ENCODE data around the gene COX19. TPM values are rescaled to one million over a fixed set of nuclear protein-coding genes. Genes with fewer than 3 reads are reported as not detected.

The COX19 gene
- total RNA-seq, 1 donor from 2014 or later = 12.9 TPM

GRCh38 chr7:999941-1000935 is 24.9 kb upstream of the COX19 start:
- H3K4me3 ChIP-seq = no peak overlapping the region
- intact Hi-C loops (cut with DNase I) = no loop called here
- H3K27ac ChIP-seq = no peak overlapping the region
- TF ChIP-seq CTCF (IDR thresholded peaks at IDR 0.05) = no peak
- H3K27me3 ChIP-seq (ENCODE audit: low read depth) = no peaks in the 10 kb centered on the region
- H3K4me1 ChIP-seq = no peaks in the 10 kb centered on the region
- no peaks in the 10 kb centered on the region for H3K9me3 ChIP-seq
- no peak for DNase-seq
- ATAC-seq = no peak
- H3K36me3 ChIP-seq = peaks cover 31% of the 10 kb centered on the region

- H3K36me3 ChIP-seq = peaks cover 31% of the 10 kb centered on the region
- H3K4me3 ChIP-seq = no peak overlapping the region
- H3K27me3 ChIP-seq (ENCODE audit: low read depth) = no peaks in the 10 kb centered on the region
- H3K27ac ChIP-seq = no peak overlapping the region
- no peaks in the 10 kb centered on the region for H3K4me1 ChIP-seq
- ATAC-seq = no peak
- TF ChIP-seq CTCF (IDR thresholded peaks at IDR 0.05) = no peak
- no peaks in the 10 kb centered on the region for H3K9me3 ChIP-seq
- DNase-seq = no peak
- intact Hi-C loops (cut with DNase I) = no loop called here
These were observed 24.0 kb upstream of the COX19 start for GRCh38 chr7:999149-999879.

GRCh38 chr7:997404-998395 is 22.4 kb upstream of the COX19 start:
- H3K9me3 ChIP-seq = no peaks in the 10 kb centered on the region
- H3K27ac ChIP-seq = no peak overlapping the region
- ATAC-seq (no peak), DNase-seq (no peak)
- intact Hi-C loops (cut with DNase I) = no loop called here
- peaks cover 10% of the 10 kb centered on the region for H3K4me1 ChIP-seq
- H3K27me3 ChIP-seq (ENCODE audit: low read depth) = no peaks in the 10 kb centered on the region
- no peak for TF ChIP-seq CTCF (IDR thresholded peaks at IDR 0.05)
- no peak overlapping the region for H3K4me3 ChIP-seq
- H3K36me3 ChIP-seq = peaks cover 31% of the 10 kb centered on the region

GRCh38 chr7:996079-996872 is 20.9 kb upstream of the COX19 start:
- ATAC-seq (no peak), DNase-seq (no peak)
- Histone ChIP-seq H3K4me1 (peaks cover 11% of the 10 kb centered on the region), H3K36me3 (peaks cover 31% of the 10 kb centered on the region), H3K27ac (no peak overlapping the region), H3K4me3 (no peak overlapping the region), H3K27me3 (ENCODE audit: low read depth) (peaks cover 4% of the 10 kb centered on the region), H3K9me3 (no peaks in the 10 kb centered on the region)
- TF ChIP-seq CTCF (IDR thresholded peaks at IDR 0.05) = no peak
- intact Hi-C loops (cut with DNase I) = no loop called here

Data from lower lobe of right lung (tissue), 2 donors.